HG02943 (cell line): ENCODE measurements around the gene MID2.
"Not testable (repeated sequence)": the region's sequence is repeated elsewhere in the genome, so short reads cannot be mapped to it uniquely, and the experiment has no call there.

Experiments
- ATAC-seq: cut with Tn5 transposase; IDR thresholded peaks from one replicate; pipeline ENCODE4 v1.9.1; 2021; ENCODE audit warnings: mild to moderate bottlenecking, low read depth, moderate library complexity; ENCODE audit not compliant: unreplicated experiment

Gene MID2

GRCh38 chrX:107825698-107826237 is at the start of gene MID2:
TSS of gene MID2 (plus strand) at chrX:107825866. CDS start at chrX:107826427, 561 bp downstream.
- peak; percentile 37 for ATAC-seq

- peak; percentile 76 for ATAC-seq
Observed at GRCh38 chrX:107776649-107777535, 48.8 kb upstream of the MID2 start.

- no peak for ATAC-seq
Observed at GRCh38 chrX:107777536-107777832, 48.2 kb upstream of the MID2 start, which contains the start of gene NCBP2L. TSS of gene NCBP2L (plus strand) at chrX:107777733. CDS start at chrX:107794221, 16,488 bp downstream.

GRCh38 chrX:107780525-107780924 is 45.1 kb upstream of the MID2 start:
- ATAC-seq, result no peak

GRCh38 chrX:107787827-107788226 is 37.8 kb upstream of the MID2 start:
- no peak for ATAC-seq

GRCh38 chrX:107804427-107804826 is 21.2 kb upstream of the MID2 start:
- no peak for ATAC-seq

- no peak for ATAC-seq
Observed at GRCh38 chrX:107805179-107805578, 20.5 kb upstream of the MID2 start.

- not testable (repeated sequence) for ATAC-seq
Observed at GRCh38 chrX:107810053-107810452, 15.6 kb upstream of the MID2 start.

GRCh38 chrX:107818900-107819521 is 6.7 kb upstream of the MID2 start:
- ATAC-seq, result no peak

- ATAC-seq, result no peak
Observed at GRCh38 chrX:107823042-107823441, 2.6 kb upstream of the MID2 start.

GRCh38 chrX:107823456-107823855 is 2.2 kb upstream of the MID2 start:
- ATAC-seq, result no peak

- peak; percentile 55 for ATAC-seq
Observed at GRCh38 chrX:107826238-107827029, 768 bp downstream of the MID2 start.

GRCh38 chrX:107827030-107827831 is 1.6 kb downstream of the MID2 start:
- ATAC-seq, result no peak

GRCh38 chrX:107827852-107828251 is 2.2 kb downstream of the MID2 start:
- ATAC-seq, result no peak

- no peak for ATAC-seq
Observed at GRCh38 chrX:107829878-107830277, 4.2 kb downstream of the MID2 start.

- no peak for ATAC-seq
Observed at GRCh38 chrX:107831071-107831730, 5.5 kb downstream of the MID2 start.

GRCh38 chrX:107834275-107835201 is 8.9 kb downstream of the MID2 start:
- no peak for ATAC-seq

GRCh38 chrX:107836958-107837357 is 11.3 kb downstream of the MID2 start:
- ATAC-seq, result no peak
